ENCODE measurements around the gene JMJD8. TPM values are rescaled to one million over a fixed set of nuclear protein-coding genes. Genes with fewer than 3 reads are reported as not detected.

JMJD8 gene
- total and polyA plus RNA-seq, 5 donors: 49.7 to 55.7 (median 53.7) TPM

DNA sequence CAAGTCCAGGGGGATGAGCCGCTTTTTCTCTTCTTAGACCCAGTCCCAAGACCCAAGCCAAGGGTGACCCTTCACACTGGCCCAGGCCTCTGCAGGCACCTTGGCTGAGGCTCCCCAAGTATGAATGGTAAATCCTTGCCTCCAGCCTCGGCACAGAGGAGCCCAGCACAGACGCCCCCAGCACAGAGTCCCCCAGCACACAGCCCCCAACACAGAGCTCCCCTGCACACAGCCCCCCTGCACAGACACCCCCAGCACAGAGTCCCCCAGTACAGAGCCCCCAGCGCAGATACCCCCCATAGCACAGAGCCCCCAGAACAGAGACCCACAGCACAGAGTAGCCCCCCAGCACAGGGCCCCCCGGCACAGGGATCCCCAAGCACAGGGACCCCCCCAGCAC is 43.5 kb downstream of the JMJD8 start:
- peak overlapping the region; percentile 72 for H3K4me3 ChIP-seq (ENCODE audit: low read length)
- intact Hi-C loops (cut with DNase I): no loop called here
- whole genome bisulfite sequencing: 94% methylated on average over 5 of the region's 5 CpGs

DNA sequence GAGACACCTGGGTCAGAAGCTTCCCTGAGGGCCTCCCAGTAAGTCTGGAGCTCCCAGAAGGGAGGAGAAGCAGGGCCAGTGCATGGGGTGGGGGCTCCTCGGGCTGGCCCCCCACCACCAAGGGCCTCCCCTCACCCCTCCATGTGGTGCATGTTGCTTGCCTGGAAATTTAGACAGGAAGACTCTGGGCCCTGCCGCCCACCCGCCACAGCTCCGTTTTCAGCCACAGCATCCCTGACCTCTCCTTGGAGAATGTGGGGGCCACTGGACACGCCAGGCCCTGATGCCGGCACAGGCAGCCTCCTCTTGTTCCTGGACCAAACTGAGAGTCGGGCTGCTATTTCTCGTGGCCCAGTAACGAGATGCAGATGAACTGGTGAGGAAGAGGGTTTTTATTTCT is 45.3 kb downstream of the JMJD8 start:
- DNase-seq (peak in 1 of 3 donors; percentile 53), ATAC-seq (no peak)
- WGBS: 80% methylated on average over 9 of the region's 9 CpGs
- H3K4me3 ChIP-seq (ENCODE audit: low read length): no peak overlapping the region
- intact Hi-C loops (cut with DNase I): no loop called here
- no peaks in the 10 kb centered on the region for H3K9me3 ChIP-seq (ENCODE audit: control insufficient read depth, low read length)
- peaks cover 5% of the 10 kb centered on the region for H3K4me1 ChIP-seq (ENCODE audit: control insufficient read depth, insufficient read depth, low read length)
- H3K27ac ChIP-seq (ENCODE audit: low read length): peak overlapping the region; percentile 14
- no peaks in the 10 kb centered on the region for H3K27me3 ChIP-seq (ENCODE audit: control insufficient read depth, insufficient read depth)

More for the DNA sequence above, 43.5 kb downstream of the JMJD8 start:
- Histone ChIP-seq H3K27me3 (ENCODE audit: control insufficient read depth, insufficient read depth) (no peaks in the 10 kb centered on the region), H3K4me1 (ENCODE audit: control insufficient read depth, insufficient read depth, low read length) (peaks cover 3% of the 10 kb centered on the region), H3K9me3 (ENCODE audit: control insufficient read depth, low read length) (no peaks in the 10 kb centered on the region), H3K27ac (ENCODE audit: low read length) (no peak overlapping the region)
- no peak for ATAC-seq
- DNase-seq: no peak

DNA sequence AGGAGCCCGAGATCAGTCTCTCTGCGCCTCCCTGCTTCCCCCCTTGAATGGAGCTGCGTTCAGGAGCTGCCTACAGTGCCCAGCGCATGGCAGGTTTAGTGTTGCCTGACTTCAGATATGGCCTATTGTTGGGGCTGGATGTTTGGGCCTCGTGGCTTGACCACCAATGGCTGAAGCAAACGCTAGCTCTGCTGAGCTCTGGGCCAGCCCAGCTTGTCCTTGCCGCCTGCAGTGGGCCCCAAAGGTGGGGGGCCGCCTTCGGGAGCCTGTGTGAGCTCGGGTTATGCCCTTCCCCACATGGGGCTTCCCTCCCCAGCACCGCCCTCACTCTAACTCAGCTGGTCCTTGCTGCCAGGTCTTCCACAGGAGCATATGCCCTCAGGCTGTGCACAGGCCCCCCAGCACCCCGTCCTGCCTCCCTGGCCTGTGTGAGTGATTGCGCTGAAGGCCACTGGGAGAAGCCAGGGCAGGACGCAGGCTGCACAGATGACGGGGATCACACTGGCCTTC is 46.0 kb downstream of the JMJD8 start:
- H3K9me3 ChIP-seq (ENCODE audit: control insufficient read depth, low read length): no peaks in the 10 kb centered on the region
- no peak overlapping the region for H3K4me3 ChIP-seq (ENCODE audit: low read length)
- DNase-seq (peak in 1 of 3 donors; percentile 73), ATAC-seq (no peak)
- 82% methylated on average over 15 of the region's 15 CpGs for WGBS
- H3K27ac ChIP-seq (ENCODE audit: low read length): peak overlapping the region; percentile 44
- H3K27me3 ChIP-seq (ENCODE audit: control insufficient read depth, insufficient read depth): no peaks in the 10 kb centered on the region
- intact Hi-C loops (cut with DNase I): no loop called here
- H3K4me1 ChIP-seq (ENCODE audit: control insufficient read depth, insufficient read depth, low read length): peaks cover 5% of the 10 kb centered on the region

DNA sequence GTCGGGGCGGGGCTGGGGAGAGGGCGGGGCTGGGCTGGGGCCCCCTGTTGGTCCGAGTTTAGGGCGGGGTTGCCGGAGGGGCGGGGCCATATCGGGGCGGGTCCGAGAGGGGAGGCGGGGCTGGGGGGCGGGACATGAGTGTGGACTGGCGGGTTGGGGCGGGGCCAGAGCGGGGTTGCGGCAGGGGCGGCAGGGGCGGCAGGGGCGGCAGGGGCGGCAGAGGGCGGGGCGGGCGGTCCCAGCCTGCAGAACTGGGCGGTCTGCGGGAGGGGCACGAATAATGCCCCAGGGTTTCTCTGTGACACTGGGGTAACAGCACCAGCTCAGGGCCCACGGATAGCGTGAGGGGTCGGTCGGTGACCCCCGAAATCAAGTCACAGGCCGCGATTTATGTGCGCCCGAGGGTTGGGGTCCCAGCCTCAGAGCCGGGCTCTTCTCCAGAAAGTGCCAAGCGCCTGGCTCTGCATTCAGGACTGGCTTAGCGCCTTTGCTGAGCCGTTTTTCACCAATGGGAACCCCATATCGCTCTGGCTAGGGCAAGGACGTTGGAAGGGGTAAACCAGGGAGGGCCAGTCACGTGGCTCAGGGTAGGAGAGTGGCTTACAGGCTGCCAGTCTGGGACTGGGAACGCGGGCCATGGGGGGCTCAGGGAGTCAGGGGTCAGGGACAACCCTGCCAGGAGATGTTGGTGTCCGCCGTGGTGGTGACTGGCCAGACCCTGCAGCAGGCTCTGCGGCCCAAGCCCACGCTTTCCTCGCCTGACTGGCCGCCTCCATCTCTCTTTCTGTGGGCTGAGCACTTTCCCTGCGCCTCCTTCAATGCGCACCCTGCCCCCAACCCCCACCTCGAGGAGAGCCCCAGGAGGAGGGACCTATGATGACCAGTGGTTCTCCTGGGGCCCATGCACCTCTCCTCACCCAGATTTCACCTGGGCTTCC is 46.8 kb downstream of the JMJD8 start:
- H3K4me1 ChIP-seq (ENCODE audit: control insufficient read depth, insufficient read depth, low read length): peaks cover 5% of the 10 kb centered on the region
- peak overlapping the region; percentile 44 for H3K4me3 ChIP-seq (ENCODE audit: low read length)
- intact Hi-C loops (cut with DNase I): no loop called here
- ATAC-seq (peak; percentile 82 to 85), DNase-seq (peak; percentile 91 to 97 (median 96))
- no peaks in the 10 kb centered on the region for H3K27me3 ChIP-seq (ENCODE audit: control insufficient read depth, insufficient read depth)
- H3K27ac ChIP-seq (ENCODE audit: low read length): peak overlapping the region; percentile 95
- H3K9me3 ChIP-seq (ENCODE audit: control insufficient read depth, low read length): no peaks in the 10 kb centered on the region
- WGBS: 17% methylated on average over 53 of the region's 53 CpGs

DNA sequence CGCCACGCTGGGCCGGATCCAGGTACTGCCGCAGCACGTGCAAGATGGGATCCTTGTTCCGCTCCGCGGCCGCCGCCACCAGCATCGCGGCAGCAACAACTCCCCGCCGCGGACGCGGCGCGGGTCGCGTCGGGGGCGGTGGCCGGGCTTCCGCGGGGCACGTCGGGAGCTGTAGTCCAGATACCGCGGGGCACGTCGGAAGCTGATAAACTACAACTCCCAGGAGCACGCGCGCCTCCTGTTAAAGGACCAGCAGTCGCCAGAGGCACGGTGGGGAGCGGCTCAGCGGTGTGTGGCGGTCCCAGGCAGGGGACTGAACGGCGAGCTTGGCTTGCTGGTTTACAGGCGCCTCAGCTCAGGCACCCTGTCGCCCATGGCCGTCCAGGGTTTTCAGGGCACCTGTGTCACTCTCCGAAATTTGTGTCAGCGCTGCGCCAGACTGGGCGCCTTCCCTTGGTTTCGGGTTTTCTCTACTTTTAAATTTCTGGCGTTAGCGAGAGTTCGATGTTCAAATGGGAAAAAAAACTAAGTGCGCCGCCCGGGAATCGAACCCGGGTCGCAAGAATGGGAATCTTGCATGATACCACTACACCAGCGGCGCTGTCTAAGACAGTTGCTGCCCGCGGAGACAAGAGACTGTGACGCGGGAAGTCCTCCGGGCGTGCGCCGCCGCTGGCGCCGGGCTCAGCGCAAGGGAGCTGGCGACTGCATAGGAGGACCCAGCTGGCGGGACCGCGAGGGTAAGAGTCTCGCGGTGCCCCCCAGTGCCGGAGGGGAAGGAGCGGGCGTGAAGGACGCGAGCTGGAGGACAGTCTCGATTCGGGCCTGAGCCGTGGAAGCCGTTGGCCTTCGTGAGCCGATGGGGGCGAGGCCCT is 47.7 kb downstream of the JMJD8 start, which contains the start of gene METTL26:
Gene METTL26, minus strand, starts transcription at position 100 of the 875 bp plus-strand sequence. Its CDS starts 15 bp downstream, at position 85.
- Histone ChIP-seq H3K4me1 (ENCODE audit: control insufficient read depth, insufficient read depth, low read length) (peaks cover 5% of the 10 kb centered on the region), H3K4me3 (ENCODE audit: low read length) (peak within 1 kb of the TSS; percentile 44), H3K27ac (ENCODE audit: low read length) (peak within 1 kb of the TSS; percentile 95), H3K9me3 (ENCODE audit: control insufficient read depth, low read length) (no peaks in the 10 kb centered on the region), H3K27me3 (ENCODE audit: control insufficient read depth, insufficient read depth) (no peaks in the 10 kb centered on the region)
- intact Hi-C loops (cut with DNase I): no loop called here
- WGBS: under 1% methylated on average over 91 of the region's 91 CpGs
- peak; percentile 90 to 91 for ATAC-seq
- DNase-seq: peak; percentile 98 to 99 (median 98)

DNA sequence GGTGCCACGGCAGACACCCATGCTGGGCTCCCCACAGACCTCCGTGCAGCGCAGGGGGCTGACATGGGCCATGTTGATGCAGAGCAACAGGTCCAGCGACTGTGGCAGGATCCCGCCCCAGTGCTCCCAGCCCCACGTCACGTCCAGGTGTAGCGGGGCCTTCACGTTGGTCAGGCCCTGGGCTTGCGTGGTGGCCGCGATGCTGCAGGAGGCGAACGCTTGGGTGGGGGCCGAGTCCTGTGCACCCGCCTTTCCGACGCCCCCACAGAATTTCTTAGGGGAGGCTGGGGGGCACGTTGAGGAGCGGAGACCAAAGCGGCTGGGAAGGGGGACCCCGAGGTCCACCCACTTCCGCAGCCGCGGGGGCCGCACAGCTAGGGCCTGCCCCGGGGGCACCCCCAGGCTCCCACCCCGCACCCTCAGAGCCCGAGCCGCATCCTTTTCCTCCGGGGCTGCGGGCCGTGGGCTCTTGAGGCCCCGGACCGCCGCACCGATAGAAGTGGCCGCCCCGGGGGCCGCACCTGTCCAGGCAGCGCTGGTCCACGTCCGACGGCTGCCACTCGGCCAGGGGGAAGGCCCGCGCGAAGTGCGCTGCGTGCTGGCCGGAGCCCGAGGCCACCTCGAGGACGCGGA is 48.4 kb downstream of the JMJD8 start:
- H3K4me3 ChIP-seq (ENCODE audit: low read length): peak overlapping the region; percentile 44
- 3% methylated on average over 55 of the region's 55 CpGs for WGBS
- intact Hi-C loops (cut with DNase I): no loop called here
- H3K9me3 ChIP-seq (ENCODE audit: control insufficient read depth, low read length): no peaks in the 10 kb centered on the region
- H3K4me1 ChIP-seq (ENCODE audit: control insufficient read depth, insufficient read depth, low read length): peaks cover 5% of the 10 kb centered on the region
- DNase-seq (peak in 1 of 3 donors; percentile 78), ATAC-seq (no peak)
- H3K27ac ChIP-seq (ENCODE audit: low read length): no peak overlapping the region
- H3K27me3 ChIP-seq (ENCODE audit: control insufficient read depth, insufficient read depth): no peaks in the 10 kb centered on the region

DNA sequence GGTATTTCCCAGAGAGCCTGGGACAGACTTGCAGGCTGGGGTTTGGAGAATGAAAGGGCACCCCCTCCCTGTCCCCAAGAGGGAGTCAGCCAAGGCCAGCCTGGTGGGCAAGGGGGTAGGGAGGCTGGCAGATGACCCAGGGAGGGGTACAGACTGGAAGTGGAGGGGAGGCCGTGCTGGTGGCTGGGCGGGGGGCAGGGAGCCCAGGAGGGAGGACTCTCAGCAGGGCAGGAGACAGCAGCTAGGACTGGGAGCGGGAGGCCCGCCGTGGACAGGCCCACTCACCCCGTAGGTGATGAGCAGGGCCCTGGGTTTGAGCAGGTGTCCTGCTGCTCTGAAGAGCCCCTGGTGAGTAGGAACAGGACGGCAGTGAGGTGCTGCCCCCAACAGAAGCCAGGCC is 49.1 kb downstream of the JMJD8 start:
- H3K9me3 ChIP-seq (ENCODE audit: control insufficient read depth, low read length): no peaks in the 10 kb centered on the region
- peak in 1 of 3 donors; percentile 58 for DNase-seq
- 86% methylated on average over 7 of the region's 7 CpGs for WGBS
- H3K4me3 ChIP-seq (ENCODE audit: low read length): no peak overlapping the region
- H3K27ac ChIP-seq (ENCODE audit: low read length): no peak overlapping the region
- intact Hi-C loops (cut with DNase I): no loop called here
- ATAC-seq: no peak
- no peaks in the 10 kb centered on the region for H3K27me3 ChIP-seq (ENCODE audit: control insufficient read depth, insufficient read depth)
- peaks cover 5% of the 10 kb centered on the region for H3K4me1 ChIP-seq (ENCODE audit: control insufficient read depth, insufficient read depth, low read length)

DNA sequence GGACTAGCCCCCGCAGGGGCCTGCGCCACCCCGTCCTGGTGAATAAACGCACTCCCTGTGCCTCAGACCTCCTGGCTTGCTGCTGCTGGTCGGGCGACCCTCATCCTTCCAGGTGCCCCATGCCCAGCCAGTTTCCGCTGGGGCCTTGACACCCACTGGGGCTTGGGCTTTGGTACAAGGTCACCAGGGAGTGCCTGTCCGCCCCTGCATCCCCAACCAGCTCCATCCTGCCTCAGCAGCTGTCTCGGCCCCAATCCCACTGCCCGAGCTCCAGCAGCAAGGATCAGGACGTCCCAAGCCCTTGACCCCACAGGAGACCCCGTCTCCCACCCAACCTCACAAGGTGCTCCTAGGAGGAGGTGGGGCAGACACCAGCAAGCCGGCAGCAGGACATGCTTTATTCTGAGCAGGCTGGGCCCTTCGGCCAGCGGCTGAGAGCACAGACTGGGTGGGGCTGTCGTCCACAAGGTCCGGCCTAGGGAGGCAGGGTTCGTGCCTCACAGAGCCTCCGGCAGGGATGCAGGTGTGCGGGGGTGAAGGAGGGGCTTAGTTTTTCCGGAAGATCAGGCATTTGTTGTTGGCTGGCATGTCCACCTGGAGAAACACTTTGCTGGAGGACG is 50.0 kb downstream of the JMJD8 start:
- DNase-seq: peak in 1 of 3 donors; percentile 66
- Histone ChIP-seq H3K27ac (ENCODE audit: low read length) (no peak overlapping the region), H3K4me1 (ENCODE audit: control insufficient read depth, insufficient read depth, low read length) (peaks cover 5% of the 10 kb centered on the region), H3K27me3 (ENCODE audit: control insufficient read depth, insufficient read depth) (no peaks in the 10 kb centered on the region), H3K9me3 (ENCODE audit: control insufficient read depth, low read length) (no peaks in the 10 kb centered on the region), H3K4me3 (ENCODE audit: low read length) (no peak overlapping the region)
- ATAC-seq: no peak
- intact Hi-C loops (cut with DNase I): no loop called here
- WGBS: 90% methylated on average over 22 of the region's 22 CpGs

DNA sequence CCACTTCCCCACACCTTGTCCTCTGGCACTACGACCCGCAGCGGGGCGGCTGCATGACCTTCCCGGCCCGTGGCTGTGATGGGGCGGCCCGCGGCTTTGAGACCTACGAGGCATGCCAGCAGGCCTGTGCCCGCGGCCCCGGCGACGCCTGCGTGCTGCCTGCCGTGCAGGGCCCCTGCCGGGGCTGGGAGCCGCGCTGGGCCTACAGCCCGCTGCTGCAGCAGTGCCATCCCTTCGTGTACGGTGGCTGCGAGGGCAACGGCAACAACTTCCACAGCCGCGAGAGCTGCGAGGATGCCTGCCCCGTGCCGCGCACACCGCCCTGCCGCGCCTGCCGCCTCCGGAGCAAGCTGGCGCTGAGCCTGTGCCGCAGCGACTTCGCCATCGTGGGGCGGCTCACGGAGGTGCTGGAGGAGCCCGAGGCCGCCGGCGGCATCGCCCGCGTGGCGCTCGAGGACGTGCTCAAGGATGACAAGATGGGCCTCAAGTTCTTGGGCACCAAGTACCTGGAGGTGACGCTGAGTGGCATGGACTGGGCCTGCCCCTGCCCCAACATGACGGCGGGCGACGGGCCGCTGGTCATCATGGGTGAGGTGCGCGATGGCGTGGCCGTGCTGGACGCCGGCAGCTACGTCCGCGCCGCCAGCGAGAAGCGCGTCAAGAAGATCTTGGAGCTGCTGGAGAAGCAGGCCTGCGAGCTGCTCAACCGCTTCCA is 50.6 kb downstream of the JMJD8 start:
- Histone ChIP-seq H3K4me1 (ENCODE audit: control insufficient read depth, insufficient read depth, low read length) (peaks cover 5% of the 10 kb centered on the region), H3K27me3 (ENCODE audit: control insufficient read depth, insufficient read depth) (no peaks in the 10 kb centered on the region), H3K9me3 (ENCODE audit: control insufficient read depth, low read length) (no peaks in the 10 kb centered on the region), H3K27ac (ENCODE audit: low read length) (no peak overlapping the region), H3K4me3 (ENCODE audit: low read length) (no peak overlapping the region)
- ATAC-seq: no peak
- WGBS: 97% methylated on average over 74 of the region's 74 CpGs
- DNase-seq: peak in 2 of 3 donors; percentile 58 to 64
- intact Hi-C loops (cut with DNase I): no loop called here
